ENCODE results near the gene KIF1C.

Gene KIF1C

GRCh38 chr17:4966844-4967538 is 30.8 kb upstream of the KIF1C start:
- TF ChIP-seq CTCF (IDR thresholded peaks at IDR 0.05; ENCODE audit: insufficient read depth, low read length), result no peak
- H3K4me3 ChIP-seq (replicated peaks; ENCODE audit: insufficient read depth, low read length), result peak overlapping the region; percentile 58
- DNase-seq (ENCODE audit: low read depth in 1 of 2, low spot score in 1 of 2), result peak; percentile 85 to 96
- H3K27me3 ChIP-seq (ENCODE audit: insufficient read depth, poor library complexity, severe bottlenecking), result no peaks in the 10 kb centered on the region
- peak overlapping the region; percentile 91 for H3K27ac ChIP-seq (replicated peaks)

DNA sequence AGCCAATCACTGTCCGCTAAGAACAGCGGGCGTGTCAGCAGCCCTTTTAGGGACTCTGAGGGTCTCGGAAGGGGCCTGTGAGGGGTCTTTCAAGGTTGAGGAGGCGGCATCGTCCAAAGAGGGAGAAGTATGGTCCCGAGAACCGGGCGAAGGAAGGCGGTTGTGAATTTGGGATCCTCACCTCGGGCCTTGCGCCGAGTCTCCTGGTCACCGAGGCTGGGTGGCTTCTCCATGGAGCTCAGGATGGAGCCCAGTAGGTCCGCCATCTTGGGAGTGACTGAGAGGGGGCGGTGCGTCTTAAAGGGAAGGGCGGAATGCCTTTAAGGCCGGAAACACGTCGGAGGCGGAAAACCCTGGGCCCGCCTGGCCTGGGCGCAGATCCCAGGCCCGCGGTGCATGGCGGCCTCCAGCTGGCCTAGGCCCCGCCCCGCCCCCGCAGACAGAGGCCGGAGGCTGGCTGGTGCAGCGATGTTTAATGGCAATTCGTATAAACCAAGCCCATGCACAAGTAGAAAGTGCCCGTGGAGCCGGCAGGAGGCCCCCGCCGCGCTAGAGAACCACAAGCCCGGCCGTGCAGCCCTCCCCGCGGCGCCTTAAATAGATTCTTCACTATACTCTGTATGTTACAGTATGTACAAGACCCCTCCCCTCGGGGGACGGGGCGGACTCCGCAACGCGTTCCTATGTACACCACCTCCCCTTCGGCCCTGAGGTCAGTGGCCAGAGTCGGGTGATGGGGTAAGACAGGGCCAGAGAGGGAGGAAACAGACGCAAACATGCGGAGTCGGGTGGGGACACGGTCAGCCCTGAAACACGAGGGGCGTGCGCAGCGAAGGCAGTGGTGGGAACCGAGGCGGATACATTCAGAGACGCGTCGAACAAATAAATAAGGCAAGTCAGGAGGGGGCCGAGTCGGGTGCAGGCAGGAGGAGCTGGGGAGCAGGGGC is 29.9 kb upstream of the KIF1C start, which contains the start of gene SPAG7:
Gene SPAG7, minus strand, starts transcription at position 279 of the 947 bp plus-strand sequence. Its CDS starts 13 bp downstream, at position 266.
- TF ChIP-seq CTCF (IDR thresholded peaks at IDR 0.05; ENCODE audit: insufficient read depth, low read length), result no peak
- peak; percentile 54 for TF ChIP-seq POLR2AphosphoS5 (IDR thresholded peaks at IDR 0.05; ENCODE audit: low read depth)
- peak; percentile 82 to 89 for DNase-seq (ENCODE audit: low read depth in 1 of 2, low spot score in 1 of 2)
- H3K4me3 ChIP-seq (replicated peaks; ENCODE audit: insufficient read depth, low read length), result peak within 1 kb of the TSS; percentile 58
- H3K27me3 ChIP-seq (ENCODE audit: insufficient read depth, poor library complexity, severe bottlenecking), result no peaks in the 10 kb centered on the region
- H3K27ac ChIP-seq (replicated peaks), result peak within 1 kb of the TSS; percentile 91

DNA sequence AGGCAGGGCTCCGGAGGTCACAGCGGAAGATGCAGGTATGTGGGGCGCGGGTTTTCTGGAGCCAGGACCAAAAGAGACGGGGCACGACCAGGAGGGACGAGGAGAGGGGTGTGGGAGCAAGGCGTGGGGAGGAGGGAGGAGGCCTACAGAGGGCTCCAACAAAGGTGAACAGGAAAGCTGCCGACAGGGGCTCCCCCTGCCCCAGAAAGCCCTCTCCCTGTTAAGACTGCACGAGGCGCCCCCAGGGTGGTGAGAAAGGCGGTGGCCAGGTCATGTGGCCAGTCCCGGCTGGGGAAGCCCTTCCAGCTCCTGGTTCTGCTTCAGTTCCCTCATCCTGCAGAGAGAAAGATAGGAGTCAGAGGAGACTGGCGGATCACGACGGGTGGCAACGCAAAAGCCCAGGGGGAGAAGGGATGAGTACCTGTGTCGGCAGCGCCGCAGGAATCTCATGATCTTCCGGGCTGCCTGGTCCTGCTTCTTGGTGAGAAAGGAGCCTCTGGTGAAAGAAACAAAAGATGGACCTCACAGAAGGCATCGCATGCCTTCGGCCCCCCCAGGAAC is 29.2 kb upstream of the KIF1C start:
- H3K4me3 ChIP-seq (replicated peaks; ENCODE audit: insufficient read depth, low read length), result peak overlapping the region; percentile 58
- peak overlapping the region; percentile 91 for H3K27ac ChIP-seq (replicated peaks)
- TF ChIP-seq SPI1 (IDR thresholded peaks at IDR 0.05; ENCODE audit: borderline replicate concordance, low read depth), result no peak
- TF ChIP-seq POLR2AphosphoS5 (IDR thresholded peaks at IDR 0.05; ENCODE audit: low read depth), result no peak
- TF ChIP-seq CTCF (IDR thresholded peaks at IDR 0.05; ENCODE audit: insufficient read depth, low read length), result no peak
- TF ChIP-seq, protein P1, sequence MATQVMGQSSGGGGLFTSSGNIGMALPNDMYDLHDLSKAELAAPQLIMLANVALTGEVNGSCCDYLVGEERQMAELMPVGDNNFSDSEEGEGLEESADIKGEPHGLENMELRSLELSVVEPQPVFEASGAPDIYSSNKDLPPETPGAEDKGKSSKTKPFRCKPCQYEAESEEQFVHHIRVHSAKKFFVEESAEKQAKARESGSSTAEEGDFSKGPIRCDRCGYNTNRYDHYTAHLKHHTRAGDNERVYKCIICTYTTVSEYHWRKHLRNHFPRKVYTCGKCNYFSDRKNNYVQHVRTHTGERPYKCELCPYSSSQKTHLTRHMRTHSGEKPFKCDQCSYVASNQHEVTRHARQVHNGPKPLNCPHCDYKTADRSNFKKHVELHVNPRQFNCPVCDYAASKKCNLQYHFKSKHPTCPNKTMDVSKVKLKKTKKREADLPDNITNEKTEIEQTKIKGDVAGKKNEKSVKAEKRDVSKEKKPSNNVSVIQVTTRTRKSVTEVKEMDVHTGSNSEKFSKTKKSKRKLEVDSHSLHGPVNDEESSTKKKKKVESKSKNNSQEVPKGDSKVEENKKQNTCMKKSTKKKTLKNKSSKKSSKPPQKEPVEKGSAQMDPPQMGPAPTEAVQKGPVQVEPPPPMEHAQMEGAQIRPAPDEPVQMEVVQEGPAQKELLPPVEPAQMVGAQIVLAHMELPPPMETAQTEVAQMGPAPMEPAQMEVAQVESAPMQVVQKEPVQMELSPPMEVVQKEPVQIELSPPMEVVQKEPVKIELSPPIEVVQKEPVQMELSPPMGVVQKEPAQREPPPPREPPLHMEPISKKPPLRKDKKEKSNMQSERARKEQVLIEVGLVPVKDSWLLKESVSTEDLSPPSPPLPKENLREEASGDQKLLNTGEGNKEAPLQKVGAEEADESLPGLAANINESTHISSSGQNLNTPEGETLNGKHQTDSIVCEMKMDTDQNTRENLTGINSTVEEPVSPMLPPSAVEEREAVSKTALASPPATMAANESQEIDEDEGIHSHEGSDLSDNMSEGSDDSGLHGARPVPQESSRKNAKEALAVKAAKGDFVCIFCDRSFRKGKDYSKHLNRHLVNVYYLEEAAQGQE (IDR thresholded peaks at IDR 0.05; ENCODE audit: insufficient replicate concordance, low read depth), result no peak
- no peak for TF ChIP-seq GABPA (IDR thresholded peaks at IDR 0.05; ENCODE audit: low read depth)
- no peaks in the 10 kb centered on the region for H3K27me3 ChIP-seq (ENCODE audit: insufficient read depth, poor library complexity, severe bottlenecking)
- DNase-seq (ENCODE audit: low read depth in 1 of 2, low spot score in 1 of 2), result no peak

DNA sequence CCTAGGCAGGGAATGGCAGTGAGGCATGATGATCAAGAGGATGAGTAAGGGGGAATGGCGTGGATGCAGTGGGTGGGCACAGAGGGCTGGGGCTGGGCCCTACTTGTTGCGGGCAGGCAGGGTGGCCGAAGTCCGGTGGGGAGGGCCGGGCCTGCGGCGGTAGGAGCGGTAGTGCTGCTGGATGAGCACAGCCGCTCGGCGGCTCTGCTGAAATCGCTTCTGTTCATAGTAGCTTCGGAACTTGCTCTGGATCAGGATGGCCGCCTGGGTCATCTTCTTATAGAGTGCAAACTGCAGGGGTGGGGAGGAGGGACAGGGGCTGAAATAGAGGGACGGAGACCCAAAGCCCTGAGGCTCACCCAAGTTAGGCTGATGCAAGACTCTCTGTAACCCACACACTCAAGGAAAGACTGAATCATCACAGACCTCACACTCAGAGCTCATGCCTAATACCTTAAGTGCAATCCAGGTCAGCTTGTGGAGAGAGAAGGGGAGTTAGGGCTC is 28.7 kb upstream of the KIF1C start:
- no peak overlapping the region for H3K4me3 ChIP-seq (replicated peaks; ENCODE audit: insufficient read depth, low read length)
- peak overlapping the region; percentile 91 for H3K27ac ChIP-seq (replicated peaks)
- DNase-seq (ENCODE audit: low read depth in 1 of 2, low spot score in 1 of 2), result peak; percentile 15 to 73
- H3K27me3 ChIP-seq (ENCODE audit: insufficient read depth, poor library complexity, severe bottlenecking), result no peaks in the 10 kb centered on the region
- no peak for TF ChIP-seq SPI1 (IDR thresholded peaks at IDR 0.05; ENCODE audit: borderline replicate concordance, low read depth)
- no peak for TF ChIP-seq GABPA (IDR thresholded peaks at IDR 0.05; ENCODE audit: low read depth)
- no peak for TF ChIP-seq POLR2AphosphoS5 (IDR thresholded peaks at IDR 0.05; ENCODE audit: low read depth)
- TF ChIP-seq, protein P1 (IDR thresholded peaks at IDR 0.05; ENCODE audit: insufficient replicate concordance, low read depth), result no peak
- TF ChIP-seq CTCF (IDR thresholded peaks at IDR 0.05; ENCODE audit: insufficient read depth, low read length), result no peak

Data from HL-60 (cell line).